HG02938 (cell line): ENCODE data around the gene SCD5.

ENCODE experiments used
- ATAC-seq: cut with Tn5 transposase; IDR thresholded peaks from one replicate; pipeline ENCODE4 v1.9.1; 2021; ENCODE audit warnings: mild to moderate bottlenecking, moderate library complexity; ENCODE audit not compliant: unreplicated experiment

Gene SCD5

GRCh38 chr4:82797405-82798111 lies 1.0 kb downstream of the SCD5 start:
- no peak for ATAC-seq

GRCh38 chr4:82797040-82797404 lies 1.6 kb downstream of the SCD5 start:
- ATAC-seq = no peak

GRCh38 chr4:82792912-82793649 lies 5.5 kb downstream of the SCD5 start:
- ATAC-seq = no peak

- ATAC-seq = no peak
These were observed 7.4 kb downstream of the SCD5 start for GRCh38 chr4:82791179-82791578.

GRCh38 chr4:82790060-82790660 lies 8.4 kb downstream of the SCD5 start:
- no peak for ATAC-seq

GRCh38 chr4:82789025-82789776 lies 9.4 kb downstream of the SCD5 start:
- no peak for ATAC-seq

- ATAC-seq = no peak
These were observed 11.3 kb downstream of the SCD5 start for GRCh38 chr4:82787342-82787741.

GRCh38 chr4:82786828-82787227 lies 11.8 kb downstream of the SCD5 start:
- no peak for ATAC-seq

GRCh38 chr4:82785611-82786400 lies 12.8 kb downstream of the SCD5 start:
- ATAC-seq = no peak

- ATAC-seq = no peak
These were observed 13.7 kb downstream of the SCD5 start for GRCh38 chr4:82784681-82785610.

GRCh38 chr4:82782626-82783345 lies 15.8 kb downstream of the SCD5 start:
- no peak for ATAC-seq

- no peak for ATAC-seq
These were observed 17.8 kb downstream of the SCD5 start for GRCh38 chr4:82780752-82781231.

- ATAC-seq = no peak
These were observed 18.3 kb downstream of the SCD5 start for GRCh38 chr4:82780170-82780751.

GRCh38 chr4:82779032-82779431 lies 19.6 kb downstream of the SCD5 start:
- ATAC-seq = no peak

- no peak for ATAC-seq
These were observed 20.6 kb downstream of the SCD5 start for GRCh38 chr4:82777857-82778525.

- no peak for ATAC-seq
These were observed 21.6 kb downstream of the SCD5 start for GRCh38 chr4:82776925-82777542.

- ATAC-seq = no peak
These were observed 23.4 kb downstream of the SCD5 start for GRCh38 chr4:82775243-82775642.
